GM21717 (cell line): ENCODE data around the gene KIAA2012.

ENCODE experiments used
- ATAC-seq: cut with Tn5 transposase; IDR thresholded peaks from one replicate; pipeline ENCODE4 v1.9.1; 2021; ENCODE audit warnings: mild to moderate bottlenecking, moderate library complexity; ENCODE audit not compliant: unreplicated experiment

The KIAA2012 gene

DNA sequence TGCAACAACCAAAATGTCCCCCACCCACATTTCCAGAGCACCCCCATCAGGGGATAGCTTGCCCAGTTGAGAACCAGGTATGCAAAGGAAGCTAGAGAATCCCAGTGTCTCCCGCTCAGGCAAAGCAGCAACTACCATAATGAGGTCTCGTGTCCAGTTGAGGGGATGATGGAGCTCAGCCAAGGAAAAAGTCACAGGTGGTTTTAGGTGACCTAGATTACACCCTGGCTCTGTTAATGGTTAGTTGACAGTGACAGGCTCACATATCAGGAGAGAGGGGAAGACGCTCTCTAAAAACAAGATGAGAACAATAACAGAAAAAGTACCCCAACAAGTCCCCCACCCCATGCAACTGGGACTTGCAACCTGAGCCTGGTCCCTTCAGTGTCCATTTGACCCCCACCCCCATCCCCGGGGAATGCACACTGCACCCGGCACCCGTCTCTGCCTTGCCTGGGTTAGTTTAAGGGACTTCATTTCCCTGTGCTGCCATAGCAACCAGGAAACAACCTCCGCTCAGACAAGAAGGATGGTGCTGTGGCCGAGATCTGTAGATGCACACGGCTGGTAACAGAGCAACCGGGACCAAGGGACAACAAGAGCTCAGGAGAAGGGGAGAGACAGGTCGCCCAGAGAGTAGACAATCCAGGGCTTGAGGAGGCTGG lies at the start of gene KIAA2012:
Gene KIAA2012, plus strand, starts transcription at position 519 of the 665 bp plus-strand sequence. CDS start 373 bp downstream, outside the sequence.
- ATAC-seq: no peak

DNA sequence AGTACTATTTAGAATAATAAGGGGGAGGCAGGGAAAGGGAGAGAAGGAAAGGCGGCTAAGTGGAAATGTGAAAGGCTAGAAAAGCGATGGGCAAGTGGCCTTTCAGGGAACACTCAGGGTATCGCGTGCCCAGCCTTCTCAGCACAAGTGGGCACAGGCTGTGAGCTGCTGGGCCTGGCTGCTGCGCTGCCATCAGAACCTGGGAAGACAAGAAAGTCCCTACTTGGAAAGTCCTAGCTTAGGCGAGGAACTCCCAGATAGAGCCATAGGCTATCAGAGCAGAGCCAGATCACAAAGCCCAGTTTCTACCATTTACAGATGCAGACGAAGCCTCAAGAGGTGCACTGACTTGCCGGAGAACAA lies 49.2 kb upstream of the KIAA2012 start:
- ATAC-seq: no peak

DNA sequence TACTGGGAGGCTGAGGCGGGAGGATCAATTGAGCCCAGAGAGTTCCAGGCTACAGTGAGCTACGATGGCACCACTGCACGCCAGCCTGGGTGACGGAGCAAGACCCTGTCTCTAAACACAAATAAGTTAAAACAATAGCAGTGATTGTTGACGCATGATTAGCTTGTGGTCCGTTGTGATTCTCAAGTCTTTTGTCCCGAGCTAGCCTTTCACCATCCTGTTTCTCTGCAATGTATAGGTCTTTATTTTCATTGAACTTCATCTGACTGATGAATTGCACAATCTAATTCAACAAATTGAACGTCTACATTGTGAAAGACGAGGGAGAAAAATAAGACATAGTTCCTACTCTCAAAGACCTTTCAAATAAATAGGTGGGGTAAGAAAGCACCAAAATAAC lies 48.2 kb upstream of the KIAA2012 start:
- ATAC-seq: no peak

GRCh38 chr2:202025816-202026215 lies 47.2 kb upstream of the KIAA2012 start:
- no peak for ATAC-seq

DNA sequence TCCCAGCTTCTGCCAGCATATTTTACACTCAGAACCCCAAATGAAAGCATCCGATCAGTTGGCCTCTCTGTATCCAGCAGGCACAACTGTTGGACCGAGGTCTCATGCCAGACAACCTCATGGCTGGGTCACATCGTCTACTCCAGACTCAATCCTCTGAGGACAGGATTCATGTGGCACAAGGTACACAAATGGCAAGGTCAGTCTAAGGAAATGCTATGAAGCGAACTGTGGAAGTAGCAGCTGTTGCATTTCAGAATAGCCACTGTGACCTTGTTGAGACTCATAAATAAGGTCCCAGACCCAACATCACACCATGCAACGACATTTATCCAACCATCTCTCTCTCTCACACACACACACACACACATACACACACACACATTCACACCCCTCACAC lies 46.5 kb upstream of the KIAA2012 start:
- ATAC-seq: no peak

GRCh38 chr2:202030691-202031090 lies 42.4 kb upstream of the KIAA2012 start:
- no peak for ATAC-seq

DNA sequence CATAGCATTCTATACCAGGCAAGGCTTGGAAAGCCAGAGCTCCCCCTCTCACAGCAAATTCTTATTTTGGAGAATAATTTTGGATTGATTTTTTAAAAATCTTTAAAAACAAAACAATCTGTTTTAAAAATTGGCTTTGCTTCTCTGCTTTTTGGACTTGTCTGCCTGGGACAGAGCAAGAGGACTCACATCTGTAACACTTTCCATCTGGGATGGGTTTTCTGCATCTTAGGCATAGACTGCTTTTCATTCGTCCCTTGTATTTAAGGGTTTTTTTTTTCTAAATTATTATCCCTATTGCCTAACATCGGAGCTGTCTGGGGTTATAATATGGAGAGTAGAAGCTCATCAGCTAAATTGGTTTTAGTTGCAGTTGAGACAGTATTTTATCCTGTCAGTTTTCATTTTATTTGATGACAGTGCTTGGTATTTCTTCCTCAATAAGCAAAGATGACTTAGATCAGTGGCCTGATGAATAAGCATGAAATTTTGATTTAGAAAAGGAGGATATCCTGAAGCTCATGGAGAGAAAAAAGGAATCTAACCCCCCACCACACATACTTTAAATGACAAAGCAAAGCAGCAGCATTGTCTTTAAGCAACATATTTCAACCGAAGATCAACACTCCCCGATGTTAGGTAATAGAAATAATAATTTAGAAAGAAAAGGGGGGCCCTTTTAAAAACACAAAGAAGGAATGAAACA lies 41.7 kb upstream of the KIAA2012 start:
- ATAC-seq: no peak

DNA sequence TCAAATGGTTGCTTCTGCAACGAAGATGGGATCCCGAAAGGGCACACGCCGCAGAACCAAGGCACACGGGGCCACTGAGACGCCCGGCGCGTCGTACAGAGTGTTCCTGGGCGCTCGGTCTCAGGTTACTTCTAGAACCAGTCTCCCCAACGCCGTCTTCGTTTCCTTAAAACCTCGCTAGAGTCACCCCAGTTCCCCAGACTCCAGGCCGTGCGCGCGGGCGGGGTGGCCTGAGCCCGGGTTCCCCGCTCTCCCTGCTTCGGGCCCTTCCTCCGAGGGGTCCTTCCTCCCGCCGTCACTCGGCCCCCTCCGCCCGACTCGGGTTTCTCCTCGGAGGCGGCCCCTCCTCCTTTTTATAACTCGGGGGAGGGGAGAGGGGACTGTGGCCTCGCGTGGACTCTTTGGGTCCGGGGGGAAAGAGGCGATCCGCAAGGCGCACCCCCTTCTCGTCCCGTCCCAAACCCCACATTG lies 40.2 kb upstream of the KIAA2012 start:
- ATAC-seq: no peak

- peak; percentile 88 for ATAC-seq
Measured at GRCh38 chr2:202033317-202034248, 39.5 kb upstream of the KIAA2012 start, which contains the start of gene FZD7. Gene FZD7 (plus strand): TSS chr2:202033855. CDS start chr2:202034648, 793 bp downstream.

DNA sequence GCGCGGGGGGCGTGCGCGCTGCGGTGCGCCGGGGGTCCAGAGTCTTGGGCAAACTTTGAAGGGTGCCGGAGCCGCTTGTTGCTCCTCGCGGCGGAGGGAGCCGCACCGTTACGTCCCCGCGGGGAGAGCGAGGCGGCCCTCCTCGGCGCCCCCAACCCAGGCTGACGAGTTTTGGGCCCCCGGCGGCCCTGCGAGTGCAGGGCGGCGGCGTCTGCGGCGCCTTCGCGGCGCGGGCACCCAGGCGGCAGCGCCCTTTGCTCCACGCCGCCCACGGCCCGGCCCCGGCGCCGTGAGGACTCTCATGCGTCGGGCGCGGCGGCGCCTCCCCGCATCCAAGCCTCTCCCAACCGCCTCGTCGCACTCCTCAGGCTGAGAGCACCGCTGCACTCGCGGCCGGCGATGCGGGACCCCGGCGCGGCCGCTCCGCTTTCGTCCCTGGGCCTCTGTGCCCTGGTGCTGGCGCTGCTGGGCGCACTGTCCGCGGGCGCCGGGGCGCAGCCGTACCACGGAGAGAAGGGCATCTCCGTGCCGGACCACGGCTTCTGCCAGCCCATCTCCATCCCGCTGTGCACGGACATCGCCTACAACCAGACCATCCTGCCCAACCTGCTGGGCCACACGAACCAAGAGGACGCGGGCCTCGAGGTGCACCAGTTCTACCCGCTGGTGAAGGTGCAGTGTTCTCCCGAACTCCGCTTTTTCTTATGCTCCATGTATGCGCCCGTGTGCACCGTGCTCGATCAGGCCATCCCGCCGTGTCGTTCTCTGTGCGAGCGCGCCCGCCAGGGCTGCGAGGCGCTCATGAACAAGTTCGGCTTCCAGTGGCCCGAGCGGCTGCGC lies 38.6 kb upstream of the KIAA2012 start:
- ATAC-seq: peak; percentile 11

DNA sequence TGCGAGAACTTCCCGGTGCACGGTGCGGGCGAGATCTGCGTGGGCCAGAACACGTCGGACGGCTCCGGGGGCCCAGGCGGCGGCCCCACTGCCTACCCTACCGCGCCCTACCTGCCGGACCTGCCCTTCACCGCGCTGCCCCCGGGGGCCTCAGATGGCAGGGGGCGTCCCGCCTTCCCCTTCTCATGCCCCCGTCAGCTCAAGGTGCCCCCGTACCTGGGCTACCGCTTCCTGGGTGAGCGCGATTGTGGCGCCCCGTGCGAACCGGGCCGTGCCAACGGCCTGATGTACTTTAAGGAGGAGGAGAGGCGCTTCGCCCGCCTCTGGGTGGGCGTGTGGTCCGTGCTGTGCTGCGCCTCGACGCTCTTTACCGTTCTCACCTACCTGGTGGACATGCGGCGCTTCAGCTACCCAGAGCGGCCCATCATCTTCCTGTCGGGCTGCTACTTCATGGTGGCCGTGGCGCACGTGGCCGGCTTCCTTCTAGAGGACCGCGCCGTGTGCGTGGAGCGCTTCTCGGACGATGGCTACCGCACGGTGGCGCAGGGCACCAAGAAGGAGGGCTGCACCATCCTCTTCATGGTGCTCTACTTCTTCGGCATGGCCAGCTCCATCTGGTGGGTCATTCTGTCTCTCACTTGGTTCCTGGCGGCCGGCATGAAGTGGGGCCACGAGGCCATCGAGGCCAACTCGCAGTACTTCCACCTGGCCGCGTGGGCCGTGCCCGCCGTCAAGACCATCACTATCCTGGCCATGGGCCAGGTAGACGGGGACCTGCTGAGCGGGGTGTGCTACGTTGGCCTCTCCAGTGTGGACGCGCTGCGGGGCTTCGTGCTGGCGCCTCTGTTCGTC lies 37.7 kb upstream of the KIAA2012 start:
- no peak for ATAC-seq

DNA sequence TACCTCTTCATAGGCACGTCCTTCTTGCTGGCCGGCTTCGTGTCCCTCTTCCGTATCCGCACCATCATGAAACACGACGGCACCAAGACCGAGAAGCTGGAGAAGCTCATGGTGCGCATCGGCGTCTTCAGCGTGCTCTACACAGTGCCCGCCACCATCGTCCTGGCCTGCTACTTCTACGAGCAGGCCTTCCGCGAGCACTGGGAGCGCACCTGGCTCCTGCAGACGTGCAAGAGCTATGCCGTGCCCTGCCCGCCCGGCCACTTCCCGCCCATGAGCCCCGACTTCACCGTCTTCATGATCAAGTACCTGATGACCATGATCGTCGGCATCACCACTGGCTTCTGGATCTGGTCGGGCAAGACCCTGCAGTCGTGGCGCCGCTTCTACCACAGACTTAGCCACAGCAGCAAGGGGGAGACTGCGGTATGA lies 37.1 kb upstream of the KIAA2012 start:
- ATAC-seq: no peak

DNA sequence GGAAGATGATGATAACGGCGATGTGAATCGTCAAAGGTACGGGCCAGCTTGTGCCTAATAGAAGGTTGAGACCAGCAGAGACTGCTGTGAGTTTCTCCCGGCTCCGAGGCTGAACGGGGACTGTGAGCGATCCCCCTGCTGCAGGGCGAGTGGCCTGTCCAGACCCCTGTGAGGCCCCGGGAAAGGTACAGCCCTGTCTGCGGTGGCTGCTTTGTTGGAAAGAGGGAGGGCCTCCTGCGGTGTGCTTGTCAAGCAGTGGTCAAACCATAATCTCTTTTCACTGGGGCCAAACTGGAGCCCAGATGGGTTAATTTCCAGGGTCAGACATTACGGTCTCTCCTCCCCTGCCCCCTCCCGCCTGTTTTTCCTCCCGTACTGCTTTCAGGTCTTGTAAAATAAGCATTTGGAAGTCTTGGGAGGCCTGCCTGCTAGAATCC lies 36.4 kb upstream of the KIAA2012 start:
- ATAC-seq: no peak

DNA sequence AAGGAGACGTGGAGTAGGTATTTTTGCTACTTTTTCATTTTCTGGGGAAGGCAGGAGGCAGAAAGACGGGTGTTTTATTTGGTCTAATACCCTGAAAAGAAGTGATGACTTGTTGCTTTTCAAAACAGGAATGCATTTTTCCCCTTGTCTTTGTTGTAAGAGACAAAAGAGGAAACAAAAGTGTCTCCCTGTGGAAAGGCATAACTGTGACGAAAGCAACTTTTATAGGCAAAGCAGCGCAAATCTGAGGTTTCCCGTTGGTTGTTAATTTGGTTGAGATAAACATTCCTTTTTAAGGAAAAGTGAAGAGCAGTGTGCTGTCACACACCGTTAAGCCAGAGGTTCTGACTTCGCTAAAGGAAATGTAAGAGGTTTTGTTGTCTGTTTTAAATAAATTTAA lies 36.0 kb upstream of the KIAA2012 start:
- ATAC-seq: no peak

DNA sequence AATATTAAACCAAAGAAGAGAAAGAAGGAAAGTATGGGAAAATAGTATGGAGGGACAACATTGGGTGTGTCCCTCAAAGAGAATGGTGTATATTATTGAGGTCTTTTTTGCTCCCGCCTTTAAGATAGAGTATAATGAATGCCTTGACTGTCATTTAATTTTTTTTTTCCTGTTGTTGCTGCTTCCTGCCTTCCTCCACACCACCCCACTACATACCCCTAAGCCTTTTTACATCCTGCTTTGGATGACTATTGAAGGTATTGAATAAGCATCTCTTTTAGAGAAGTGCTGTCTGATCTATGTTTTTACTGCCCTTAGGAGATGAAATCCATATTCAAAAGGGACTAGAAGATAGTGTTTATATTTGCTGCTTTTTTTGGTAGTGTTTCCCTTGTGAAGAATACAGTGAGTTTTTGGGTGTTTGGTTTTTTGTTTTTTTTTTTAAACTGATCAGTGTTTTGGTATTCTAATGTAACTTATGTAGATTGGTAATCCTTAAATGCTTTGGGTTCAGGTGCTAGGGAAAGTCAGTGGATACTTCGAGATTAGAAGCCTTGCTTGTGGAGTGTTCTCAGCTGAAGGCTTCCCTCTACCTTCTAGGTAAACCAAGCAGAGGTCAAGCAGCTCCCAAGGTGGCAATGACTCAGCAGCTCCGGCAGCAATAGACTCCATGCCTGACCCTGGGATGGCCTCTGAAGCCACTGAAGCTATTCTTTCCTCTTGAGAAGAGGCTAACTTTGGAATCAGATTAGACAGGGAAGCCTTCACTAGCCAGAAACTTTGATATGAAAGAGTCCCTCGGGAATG lies 34.4 kb upstream of the KIAA2012 start:
- no peak for ATAC-seq

GRCh38 chr2:202039278-202040078 lies 33.6 kb upstream of the KIAA2012 start:
- ATAC-seq: no peak

DNA sequence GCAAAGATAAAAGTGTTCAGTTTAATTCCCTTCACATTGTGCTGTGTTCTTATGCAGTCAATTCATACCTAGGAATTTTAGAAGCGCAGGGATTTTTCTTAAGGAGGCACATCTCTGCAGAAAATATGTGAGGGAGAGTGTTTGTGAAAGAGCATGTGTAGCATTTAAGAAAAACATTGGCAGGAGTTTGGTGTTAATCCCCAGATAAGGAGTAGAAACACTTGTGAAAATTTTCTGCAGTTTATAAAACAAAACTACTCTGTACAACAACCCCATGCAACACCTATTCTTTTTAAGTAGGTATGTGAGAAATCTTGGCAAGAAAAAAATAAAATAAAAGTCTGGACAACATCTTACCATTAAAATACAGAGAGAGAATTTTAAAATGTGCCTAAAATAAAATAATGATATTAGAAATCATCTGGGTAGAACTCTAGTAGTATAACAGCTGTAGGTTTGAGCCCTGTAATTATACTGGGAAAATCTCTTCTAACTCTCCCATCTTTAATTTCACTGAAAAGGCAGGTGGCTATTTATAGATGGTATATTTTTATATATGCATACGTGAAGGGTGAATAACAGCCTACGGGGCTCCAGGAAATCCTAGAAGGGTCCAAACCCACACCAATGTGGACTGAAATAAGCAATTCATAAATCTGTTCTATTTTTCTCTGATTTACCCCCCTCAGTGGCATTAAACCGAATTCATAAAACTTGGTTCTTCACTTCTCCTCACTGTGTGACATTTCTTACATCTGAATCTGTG lies 32.8 kb upstream of the KIAA2012 start:
- no peak for ATAC-seq
